MM.1S (cell line): ENCODE data around the gene CRIP2.

Experiments used
- EZH2 ChIP-seq: fragments of 300-600 bp; sonication (generic); optimal IDR thresholded peaks from 2 replicates; pipeline ENCODE3; 2017; ENCODE audit warnings: low read depth, mild to moderate bottlenecking, antibody characterized with exemption, low read length, mixed read lengths
- EZH2phosphoT487 ChIP-seq: fragments of 300-600 bp; sonication (generic); IDR thresholded peaks from 2 replicates; pipeline ENCODE4 v1.6.1; 2018; ENCODE audit warnings: antibody characterized with exemption, low read length
- TF ChIP-seq, protein P1 (sequence below): fragments of 300-600 bp; sonication (generic); IDR thresholded peaks from 2 replicates; pipeline ENCODE4 v1.5.1; 2016; ENCODE audit warnings: antibody characterized with exemption, low read length, mixed read lengths

- TF ChIP-seq, protein P1, sequence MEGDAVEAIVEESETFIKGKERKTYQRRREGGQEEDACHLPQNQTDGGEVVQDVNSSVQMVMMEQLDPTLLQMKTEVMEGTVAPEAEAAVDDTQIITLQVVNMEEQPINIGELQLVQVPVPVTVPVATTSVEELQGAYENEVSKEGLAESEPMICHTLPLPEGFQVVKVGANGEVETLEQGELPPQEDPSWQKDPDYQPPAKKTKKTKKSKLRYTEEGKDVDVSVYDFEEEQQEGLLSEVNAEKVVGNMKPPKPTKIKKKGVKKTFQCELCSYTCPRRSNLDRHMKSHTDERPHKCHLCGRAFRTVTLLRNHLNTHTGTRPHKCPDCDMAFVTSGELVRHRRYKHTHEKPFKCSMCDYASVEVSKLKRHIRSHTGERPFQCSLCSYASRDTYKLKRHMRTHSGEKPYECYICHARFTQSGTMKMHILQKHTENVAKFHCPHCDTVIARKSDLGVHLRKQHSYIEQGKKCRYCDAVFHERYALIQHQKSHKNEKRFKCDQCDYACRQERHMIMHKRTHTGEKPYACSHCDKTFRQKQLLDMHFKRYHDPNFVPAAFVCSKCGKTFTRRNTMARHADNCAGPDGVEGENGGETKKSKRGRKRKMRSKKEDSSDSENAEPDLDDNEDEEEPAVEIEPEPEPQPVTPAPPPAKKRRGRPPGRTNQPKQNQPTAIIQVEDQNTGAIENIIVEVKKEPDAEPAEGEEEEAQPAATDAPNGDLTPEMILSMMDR, result peak; percentile 83
- TF ChIP-seq EZH2 (no peak), EZH2phosphoT487 (no peak)
Measured at GRCh38 chr14:105480807-105481801, 6.5 kb downstream of the CRIP2 start.
